HG03045 (cell line): ENCODE results near the gene NBR1.
A peak's percentile ranks its signal among the peaks of the same experiment; 100 is the strongest.
"Not testable (repeated sequence)": the region's sequence is repeated elsewhere in the genome, so short reads cannot be mapped to it uniquely, and the experiment has no call there.

Experiments used
- ATAC-seq: cut with Tn5 transposase; IDR thresholded peaks from one replicate; pipeline ENCODE4 v1.9.1; 2021; ENCODE audit warnings: mild to moderate bottlenecking, moderate library complexity; ENCODE audit not compliant: unreplicated experiment

NBR1 gene

GRCh38 chr17:43155666-43156065, 15.3 kb upstream of the NBR1 start:
- no peak for ATAC-seq

GRCh38 chr17:43159232-43159631, 11.8 kb upstream of the NBR1 start:
- ATAC-seq: not testable (repeated sequence)

GRCh38 chr17:43159957-43160356, 11.1 kb upstream of the NBR1 start:
- not testable (repeated sequence) for ATAC-seq

DNA sequence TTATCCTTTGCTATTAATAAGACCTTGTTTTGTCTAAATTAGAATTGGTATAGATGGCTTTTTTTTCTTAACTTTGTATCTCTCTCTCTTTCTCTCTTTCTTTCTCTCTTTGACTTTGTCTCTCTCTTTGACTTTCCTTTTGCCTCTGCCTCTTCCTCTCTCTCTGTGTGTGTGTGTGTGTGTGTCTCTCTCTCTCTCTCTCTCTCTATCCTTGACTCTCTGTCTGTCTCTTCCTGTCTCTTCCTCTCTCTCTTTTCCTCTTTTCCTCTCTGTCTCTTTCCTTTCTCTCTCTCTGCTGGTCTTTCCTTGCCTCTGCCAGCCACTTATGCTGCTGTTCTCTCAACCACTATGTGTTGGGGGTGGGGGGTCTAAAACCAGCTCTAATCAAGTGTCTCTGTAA, 5.0 kb upstream of the NBR1 start:
- not testable (repeated sequence) for ATAC-seq

DNA sequence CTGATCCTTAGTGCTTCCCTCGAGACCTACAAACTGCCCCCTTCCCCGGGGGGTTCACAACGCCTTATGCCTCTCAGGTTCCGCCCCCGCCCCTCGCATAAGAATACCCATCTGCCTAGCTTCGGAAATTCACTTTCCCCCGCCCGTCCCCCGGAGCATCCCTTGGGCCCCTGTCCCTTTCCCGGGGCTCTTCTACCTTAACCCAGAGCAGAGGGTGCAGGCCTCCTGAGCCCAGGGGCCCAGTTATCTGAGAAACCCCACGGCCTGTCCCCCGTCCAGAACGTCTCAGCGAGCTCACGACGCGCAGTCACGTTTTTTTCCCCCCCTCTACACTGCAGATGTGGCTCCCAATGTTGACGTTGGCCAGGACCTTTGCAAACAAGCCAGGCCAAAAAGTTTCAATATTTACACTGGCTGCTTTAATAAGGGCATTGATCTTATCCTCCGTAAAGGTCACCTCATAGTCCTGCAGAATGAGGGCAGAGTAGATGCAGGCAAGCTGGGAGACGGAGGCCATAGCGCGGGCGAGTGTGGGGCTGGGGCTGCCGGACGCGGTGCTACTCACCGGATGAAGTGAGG, 1.4 kb upstream of the NBR1 start:
- ATAC-seq: peak; percentile 17

DNA sequence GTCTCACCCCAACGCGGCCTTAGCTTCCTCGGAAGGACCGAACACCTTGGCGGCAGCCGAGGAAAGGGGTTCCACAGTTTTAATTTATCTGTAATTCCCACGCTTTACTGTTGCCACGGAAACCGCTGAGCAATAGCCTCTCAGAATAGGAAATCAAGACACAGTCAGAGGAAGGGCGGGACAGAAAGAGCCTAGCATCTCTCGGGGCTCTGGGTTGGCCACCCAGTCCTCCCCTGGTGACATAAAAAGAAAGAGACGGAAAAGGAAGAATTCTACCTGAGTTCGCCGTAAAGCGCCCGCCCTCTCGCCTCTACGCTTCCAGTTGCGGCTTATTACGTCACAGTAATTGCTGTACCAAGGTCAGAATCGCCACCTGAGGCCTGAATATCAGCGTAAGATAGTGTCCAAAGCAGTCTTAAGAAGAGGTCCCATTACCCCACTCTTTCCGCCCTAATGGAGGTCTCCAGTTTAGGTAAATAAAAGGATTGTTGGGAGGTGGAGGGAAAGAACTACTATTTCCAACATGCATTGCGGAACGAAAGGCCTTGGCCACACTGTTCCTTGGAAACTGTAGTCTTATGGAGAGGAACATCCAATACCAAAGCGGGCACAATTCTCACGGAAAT, 761 bp upstream of the NBR1 start:
- peak; percentile 68 for ATAC-seq

GRCh38 chr17:43171586-43172487, 823 bp downstream of the NBR1 start:
- ATAC-seq: no peak

- ATAC-seq: no peak
Measured at GRCh38 chr17:43175213-43176118, 4.5 kb downstream of the NBR1 start.

- no peak for ATAC-seq
Measured at GRCh38 chr17:43176119-43176570, 5.1 kb downstream of the NBR1 start.

DNA sequence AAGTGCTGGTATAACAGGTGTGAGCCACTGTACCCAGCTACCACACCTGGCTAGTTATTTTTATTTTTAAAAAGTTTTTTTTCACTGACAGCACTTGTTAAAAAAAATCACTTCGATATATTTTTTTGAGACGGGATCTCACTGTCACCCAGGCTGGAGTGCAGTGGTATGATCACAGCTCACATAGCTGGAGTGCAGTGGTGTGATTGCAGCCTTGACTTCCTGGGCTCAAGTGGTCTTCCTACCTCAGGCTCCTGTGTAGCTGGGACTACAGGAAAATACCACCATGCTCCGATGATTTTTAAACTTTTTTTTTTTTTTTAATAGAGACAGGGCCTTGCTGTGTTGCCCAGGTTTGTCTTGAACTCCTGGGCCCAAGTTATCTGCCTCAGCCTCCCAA, 12.9 kb downstream of the NBR1 start:
- ATAC-seq: no peak

DNA sequence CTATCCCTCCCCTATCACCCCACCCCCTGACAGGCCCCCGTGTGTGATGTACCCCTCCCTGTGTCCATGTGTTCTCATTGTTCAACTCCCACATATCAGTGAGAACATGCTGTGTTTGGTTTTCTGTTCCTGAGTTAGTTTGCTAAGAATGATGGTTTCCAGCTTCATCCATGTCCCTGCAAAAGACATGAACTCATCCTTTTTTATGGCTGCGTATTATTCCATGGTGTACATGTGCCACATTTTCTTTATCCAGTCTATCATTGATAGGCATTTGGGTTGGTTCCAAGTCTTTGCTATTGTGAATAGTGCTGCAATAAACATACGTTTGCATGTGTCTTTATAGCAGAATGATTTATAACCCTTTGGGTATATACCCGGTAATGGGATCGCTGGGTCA, 15.6 kb downstream of the NBR1 start:
- not testable (repeated sequence) for ATAC-seq

- ATAC-seq: no peak
Measured at GRCh38 chr17:43193251-43193650, 22.2 kb downstream of the NBR1 start.

DNA sequence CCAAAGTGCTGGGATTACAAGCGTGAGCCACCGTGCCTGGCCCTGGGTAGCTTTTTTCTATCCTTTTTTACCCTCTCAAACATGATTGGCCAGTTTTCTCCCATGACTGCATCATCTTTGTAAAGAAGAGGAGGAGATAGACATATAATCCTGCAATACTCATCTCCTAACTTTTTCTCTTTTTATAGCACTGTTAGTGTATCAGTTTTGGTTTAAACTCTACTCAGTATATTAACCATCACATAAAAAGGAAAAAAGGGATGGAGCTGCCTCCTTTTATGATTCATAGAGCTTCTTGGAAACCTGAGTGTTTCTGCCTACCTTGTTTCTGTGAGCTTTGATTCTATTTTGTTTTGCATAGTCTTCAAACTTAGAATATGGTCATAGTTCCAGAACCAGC, 28.6 kb downstream of the NBR1 start:
- ATAC-seq: no peak

- no peak for ATAC-seq
Measured at GRCh38 chr17:43200127-43200526, 29.1 kb downstream of the NBR1 start.

GRCh38 chr17:43203013-43203412, 32.0 kb downstream of the NBR1 start:
- ATAC-seq: not testable (repeated sequence)

- ATAC-seq: no peak
Measured at GRCh38 chr17:43210576-43210975, 39.6 kb downstream of the NBR1 start.

DNA sequence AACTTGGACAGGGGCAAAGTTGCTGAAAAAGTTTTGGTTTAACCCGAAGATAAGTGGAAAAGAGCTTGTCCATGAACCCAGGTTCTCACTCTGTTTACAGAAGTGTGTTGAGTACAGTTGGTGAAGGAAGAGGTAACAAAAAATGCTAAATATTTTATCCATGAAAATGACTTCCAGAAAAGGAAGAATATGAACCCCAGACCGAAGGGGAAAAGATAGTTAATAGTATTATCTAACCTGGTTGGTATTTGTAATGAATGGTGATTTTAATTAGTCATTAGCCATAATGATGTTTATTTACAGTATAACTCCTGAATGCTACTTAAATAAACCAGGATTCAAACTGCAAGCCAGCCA, 40.1 kb downstream of the NBR1 start:
- ATAC-seq: no peak

- peak; percentile 58 for ATAC-seq
Measured at GRCh38 chr17:43211480-43212402, 40.7 kb downstream of the NBR1 start, which contains the start of gene TMEM106A. TSS of gene TMEM106A (plus strand) at chr17:43211875. CDS start at chr17:43213042, 1,167 bp downstream.

GRCh38 chr17:43212641-43213490, 41.9 kb downstream of the NBR1 start:
- ATAC-seq: no peak
